GM12892 (cell line): ENCODE measurements around the gene OR10D3.

Source experiments
- POLR2A ChIP-seq: IDR thresholded peaks from 2 replicates; pipeline ENCODE4 v1.6.1; 2011; ENCODE audit warnings: low read depth, low read length, control low read depth
- POLR2AphosphoS5 ChIP-seq: IDR thresholded peaks from 2 replicates; pipeline ENCODE4 v1.6.1; 2011; ENCODE audit warnings: low read depth, low read length, control low read depth
- TAF1 ChIP-seq: IDR thresholded peaks from 2 replicates; pipeline ENCODE4 v1.6.1; 2011; ENCODE audit warnings: low read depth, mild to moderate bottlenecking, control low read depth, low read length, borderline replicate concordance

- TF ChIP-seq POLR2AphosphoS5 = no peak
- TF ChIP-seq TAF1 = no peak
- no peak for TF ChIP-seq POLR2A
These were observed 23.7 kb upstream of the OR10D3 start for GRCh38 chr11:124159481-124159880.
